ENCODE measurements around the gene SPACDR. TPM values are rescaled to one million over a fixed set of nuclear protein-coding genes. Genes with fewer than 3 reads are reported as not detected.
"Not testable (repeated sequence)": the region's sequence is repeated elsewhere in the genome, so short reads cannot be mapped to it uniquely, and the experiment has no call there.

The SPACDR gene
- total and polyA plus RNA-seq, 2 donors (not counting 1 experiment from before 2014, with no cell fraction given), result 2.1 to 3.7 TPM

- ChIA-PET POLR2A (interaction anchor here (1.3 to 1.5 kb wide), 2 partner anchors 8 to 14 kb away, joined by 3 read pairs; partner anchors contain the start of gene ZCWPW1), CTCF (interaction anchor here (0.8 to 1.1 kb wide), 2 partner anchors 118 to 309 kb away, joined by 3 to 4 read pairs; no protein-coding TSS in a partner anchor)
- no peak for DNase-seq
- H3K4me3 ChIP-seq (ENCODE audit: control extremely low read depth in 1 of 5, extremely low read depth in 1 of 5, insufficient read depth in 1 of 5, low read depth in 2 of 5, low read length in 4 of 5), result no peak overlapping the region
- Mint-ChIP-seq H3K4me3 (no peak overlapping the region), H3K27me3 (no peaks in the 10 kb centered on the region), H3K4me1 (peaks cover 14% of the 10 kb centered on the region), H3K27ac (no peak overlapping the region), H3K9me3 (ENCODE audit: insufficient read depth) (no peaks in the 10 kb centered on the region)
- no peak overlapping the region for H3K4me2 ChIP-seq (replicated peaks; ENCODE audit: low read depth, low read length, poor library complexity, severe bottlenecking)
- TF ChIP-seq EZH2 (IDR thresholded peaks at IDR 0.05; ENCODE audit: borderline replicate concordance, insufficient read depth, low read depth, low read length, poor library complexity, severe bottlenecking), result no peak
- TF ChIP-seq CTCF (IDR thresholded peaks at IDR 0.05), result no peak
- H3K9me3 ChIP-seq (ENCODE audit: control extremely low read depth in 1 of 3, control insufficient read depth in 2 of 3, insufficient read depth in 1 of 3, low read length in 2 of 3), result no peaks in the 10 kb centered on the region
- no peak overlapping the region for H3K27ac ChIP-seq (ENCODE audit: low read length in 2 of 2)
- H4K20me1 ChIP-seq (ENCODE audit: control insufficient read depth, insufficient read depth, low read length, poor library complexity, severe bottlenecking), result no peaks in the 10 kb centered on the region
- no peaks in the 10 kb centered on the region for H3K79me2 ChIP-seq (ENCODE audit: control insufficient read depth, insufficient read depth, low read length)
- no peaks in the 10 kb centered on the region for H3K36me3 ChIP-seq (replicated peaks in 1 of 2; ENCODE audit: control extremely low read depth in 1 of 2, control insufficient read depth in 1 of 2, extremely low read depth in 1 of 2, insufficient read depth in 2 of 2, low read length in 1 of 2)
- no peak overlapping the region for H2AFZ ChIP-seq (ENCODE audit: insufficient read depth, low read depth, low read length, poor library complexity, severe bottlenecking)
- 97% methylated on average over 6 of the region's 11 CpGs for WGBS (ENCODE audit: insufficient coverage)
- no peak for ATAC-seq (ENCODE audit: low read depth)
- no peaks in the 10 kb centered on the region for H3K27me3 ChIP-seq (replicated peaks in 1 of 4; ENCODE audit: control extremely low read depth in 1 of 4, control insufficient read depth in 3 of 4, insufficient read depth in 4 of 4, low read length in 3 of 4)
- intact Hi-C loops (cut with micrococcal nuclease), result no loop called here
- H3K4me1 ChIP-seq (ENCODE audit: control insufficient read depth in 2 of 2, insufficient read depth in 2 of 2, low read length in 2 of 2), result peaks cover 15 to 25% of the 10 kb centered on the region in 2 donors
- no peak overlapping the region for H3K9ac ChIP-seq (ENCODE audit: low read length)
Observed at GRCh38 chr7:100441641-100442535, 22.2 kb downstream of the SPACDR start.

- H3K27ac ChIP-seq (ENCODE audit: low read length in 2 of 2); H3K4me3 Mint-ChIP-seq; H3K4me3 ChIP-seq (ENCODE audit: control extremely low read depth in 1 of 5, extremely low read depth in 1 of 5, insufficient read depth in 1 of 5, low read depth in 2 of 5, low read length in 4 of 5); H3K27me3 ChIP-seq (replicated peaks in 1 of 4; ENCODE audit: control extremely low read depth in 1 of 4, control insufficient read depth in 3 of 4, insufficient read depth in 4 of 4, low read length in 3 of 4); ATAC-seq (ENCODE audit: low read depth); H3K9ac ChIP-seq (ENCODE audit: low read length); H3K9me3 Mint-ChIP-seq (ENCODE audit: insufficient read depth); DNase-seq; H3K27ac Mint-ChIP-seq; H3K27me3 Mint-ChIP-seq; intact Hi-C loops (cut with micrococcal nuclease); H3K36me3 ChIP-seq (replicated peaks in 1 of 2; ENCODE audit: control extremely low read depth in 1 of 2, control insufficient read depth in 1 of 2, extremely low read depth in 1 of 2, insufficient read depth in 2 of 2, low read length in 1 of 2); H2AFZ ChIP-seq (ENCODE audit: insufficient read depth, low read depth, low read length, poor library complexity, severe bottlenecking); H3K9me3 ChIP-seq (ENCODE audit: control extremely low read depth in 1 of 3, control insufficient read depth in 2 of 3, insufficient read depth in 1 of 3, low read length in 2 of 3); POLR2A ChIA-PET; H3K4me2 ChIP-seq (replicated peaks; ENCODE audit: low read depth, low read length, poor library complexity, severe bottlenecking); H4K20me1 ChIP-seq (ENCODE audit: control insufficient read depth, insufficient read depth, low read length, poor library complexity, severe bottlenecking): not testable (repeated sequence)
- H3K79me2 ChIP-seq (ENCODE audit: control insufficient read depth, insufficient read depth, low read length), result peaks cover 13% of the 10 kb centered on the region
- H3K4me1 Mint-ChIP-seq, result peaks cover 20% of the 10 kb centered on the region
- WGBS (ENCODE audit: insufficient coverage), result 94% methylated on average over 6 of the region's 7 CpGs
- peaks cover 9 to 20% of the 10 kb centered on the region in 2 donors for H3K4me1 ChIP-seq (ENCODE audit: control insufficient read depth in 2 of 2, insufficient read depth in 2 of 2, low read length in 2 of 2)
- CTCF ChIA-PET, result interaction anchor here (0.9 to 2.1 kb wide), 2 partner anchors 11 to 306 kb away, joined by 3 to 9 read pairs; no protein-coding TSS in a partner anchor
Observed at GRCh38 chr7:100439244-100439643, 24.8 kb downstream of the SPACDR start.

- H3K27ac Mint-ChIP-seq; H4K20me1 ChIP-seq (ENCODE audit: control insufficient read depth, insufficient read depth, low read length, poor library complexity, severe bottlenecking); H2AFZ ChIP-seq (ENCODE audit: insufficient read depth, low read depth, low read length, poor library complexity, severe bottlenecking); H3K9ac ChIP-seq (ENCODE audit: low read length); ATAC-seq (ENCODE audit: low read depth); H3K9me3 Mint-ChIP-seq (ENCODE audit: insufficient read depth); H3K27ac ChIP-seq (ENCODE audit: low read length in 2 of 2); H3K27me3 ChIP-seq (replicated peaks in 1 of 4; ENCODE audit: control extremely low read depth in 1 of 4, control insufficient read depth in 3 of 4, insufficient read depth in 4 of 4, low read length in 3 of 4); H3K27me3 Mint-ChIP-seq; intact Hi-C loops (cut with micrococcal nuclease); H3K4me3 ChIP-seq (ENCODE audit: control extremely low read depth in 1 of 5, extremely low read depth in 1 of 5, insufficient read depth in 1 of 5, low read depth in 2 of 5, low read length in 4 of 5); H3K4me3 Mint-ChIP-seq; DNase-seq; H3K36me3 ChIP-seq (replicated peaks in 1 of 2; ENCODE audit: control extremely low read depth in 1 of 2, control insufficient read depth in 1 of 2, extremely low read depth in 1 of 2, insufficient read depth in 2 of 2, low read length in 1 of 2); H3K9me3 ChIP-seq (ENCODE audit: control extremely low read depth in 1 of 3, control insufficient read depth in 2 of 3, insufficient read depth in 1 of 3, low read length in 2 of 3); POLR2A ChIA-PET; H3K4me2 ChIP-seq (replicated peaks; ENCODE audit: low read depth, low read length, poor library complexity, severe bottlenecking): not testable (repeated sequence)
- Histone ChIP-seq H3K4me1 (ENCODE audit: control insufficient read depth in 2 of 2, insufficient read depth in 2 of 2, low read length in 2 of 2) (peaks cover 9 to 25% of the 10 kb centered on the region in 2 donors), H3K79me2 (ENCODE audit: control insufficient read depth, insufficient read depth, low read length) (peaks cover 13% of the 10 kb centered on the region)
- CTCF ChIA-PET, result interaction anchor here (0.9 to 2.1 kb wide), 2 partner anchors 11 to 14 kb away, joined by 3 to 9 read pairs; no protein-coding TSS in a partner anchor
- peaks cover 25% of the 10 kb centered on the region for H3K4me1 Mint-ChIP-seq
- 98% methylated on average over 4 of the region's 8 CpGs for WGBS (ENCODE audit: insufficient coverage)
Observed at GRCh38 chr7:100438731-100439130, 25.3 kb downstream of the SPACDR start.
